Measurements from ENCODE around the gene PPEF2. TPM values are rescaled to one million over a fixed set of nuclear protein-coding genes. Genes with fewer than 3 reads are reported as not detected.

PPEF2 gene
- total RNA-seq, 3 donors from 2014 or later = 0.15 to 0.33 TPM; not detected in 1

GRCh38 chr4:75819121-75819520, 83.1 kb downstream of the PPEF2 start:
- no peaks in the 10 kb centered on the region for H3K27me3 ChIP-seq
- no peaks in the 10 kb centered on the region for H3K9me3 ChIP-seq
- no peak for DNase-seq (ENCODE audit: low spot score in 2 of 2)
- H3K36me3 ChIP-seq = no peaks in the 10 kb centered on the region
- intact Hi-C loops (cut with DNase I; ENCODE audit: low total_unique reads) = no loop called here
- H3K4me1 ChIP-seq = no peaks in the 10 kb centered on the region
- no peak for TF ChIP-seq POLR2AphosphoS5 (IDR thresholded peaks at IDR 0.05)
- no peak overlapping the region for H3K4me3 ChIP-seq
- H3K27ac ChIP-seq = no peak overlapping the region

- intact Hi-C loops (cut with DNase I; ENCODE audit: low total_unique reads) = no loop called here
- Histone ChIP-seq H3K36me3 (no peaks in the 10 kb centered on the region), H3K4me1 (no peaks in the 10 kb centered on the region), H3K9me3 (no peaks in the 10 kb centered on the region), H3K27ac (no peak overlapping the region), H3K4me3 (no peak overlapping the region), H3K27me3 (no peaks in the 10 kb centered on the region)
- no peak for TF ChIP-seq POLR2A (IDR thresholded peaks at IDR 0.05)
- TF ChIP-seq POLR2AphosphoS5 (IDR thresholded peaks at IDR 0.05) = no peak
- no peak for TF ChIP-seq CTCF (IDR thresholded peaks at IDR 0.05)
- no peak for DNase-seq (ENCODE audit: low spot score in 2 of 2)
These were observed 84.4 kb downstream of the PPEF2 start for GRCh38 chr4:75817901-75818300.

Other genes with a start within 250 kb of the PPEF2 start
- 10 to 100 TPM; 75.4 to 92.6 (median 86.2) TPM for gene G3BP2, start 229.0 kb downstream of the PPEF2 start, total RNA-seq
- gene USO1, start 177.9 kb downstream of the PPEF2 start, total RNA-seq = 10 to 100 TPM; 74.1 to 76.7 (median 74.1) TPM
- 10 to 100 TPM; 56.5 to 92.8 (median 78.6) TPM for gene NAAA, start 38.6 kb upstream of the PPEF2 start, total RNA-seq
- gene SDAD1, start 88.5 kb upstream of the PPEF2 start, total RNA-seq = 10 to 100 TPM; 33.6 to 46.4 (median 45.9) TPM
- 1 to 10 TPM in 2 of 3 donors, not detected in 1; 2.3 to 2.7 TPM for gene CXCL9, start 105.1 kb upstream of the PPEF2 start, total RNA-seq
- 1 to 10 TPM in 1 of 3 donors, not detected in 2; 1.2 TPM for gene CXCL10, start 121.0 kb upstream of the PPEF2 start, total RNA-seq
- not detected for gene CXCL11, start 133.6 kb upstream of the PPEF2 start, total RNA-seq
- gene ART3, start 172.3 kb upstream of the PPEF2 start, total RNA-seq = not detected
- 10 to 100 TPM; 46.6 to 70.5 (median 56.7) TPM for gene NUP54, start 245.9 kb upstream of the PPEF2 start, total RNA-seq